ENCODE data around the gene SLC19A1. TPM values are rescaled to one million over a fixed set of nuclear protein-coding genes. Genes with fewer than 3 reads are reported as not detected.
A peak's percentile ranks its signal among the peaks of the same experiment; 100 is the strongest.

The SLC19A1 gene
- polyA plus RNA-seq, 1 of the 3 experiments (the other 2 are of a cell fraction), result 15.0 TPM

- ChIA-PET CTCF (interaction anchor here (0.7 to 1.9 kb wide), 4 partner anchors 13 to 278 kb away, joined by 3 to 13 read pairs (median 4); no protein-coding TSS in a partner anchor), POLR2A (no interaction called here)
- Histone ChIP-seq H3K4me1 (ENCODE audit: control insufficient read depth in 1 of 2, insufficient read depth in 2 of 2, low read depth in 1 of 2, low read length in 1 of 2) (peaks cover 0 to 36% of the 10 kb centered on the region in 2 experiments; a peak in 1 of 4 replicates), H3K79me2 (ENCODE audit: insufficient read depth) (peaks cover 21% of the 10 kb centered on the region; the same call in 1 of the 2 replicates), H3K4me3 (ENCODE audit: low read depth in 2 of 2, low read length in 1 of 2) (peak overlapping the region in 1 of 2 experiments; percentile 66; a peak in 2 of 4 replicates), H3K27me3 (ENCODE audit: insufficient read depth) (no peaks in the 10 kb centered on the region), H3K9me3 (no peaks in the 10 kb centered on the region), H3K36me3 (replicated peaks in 1 of 2; ENCODE audit: control insufficient read depth in 1 of 2, insufficient read depth in 2 of 2, low read length in 1 of 2) (peaks cover 0 to 4% of the 10 kb centered on the region in 2 experiments), H3F3A (replicated peaks; ENCODE audit: insufficient read depth) (no peaks in the 10 kb centered on the region), H2AFZ (ENCODE audit: low read depth) (no peak overlapping the region), H3K9me2 (no peaks in the 10 kb centered on the region), H3K27ac (ENCODE audit: low read depth in 2 of 2, low read length in 1 of 2) (no peak overlapping the region), H4K20me1 (ENCODE audit: insufficient read depth) (no peaks in the 10 kb centered on the region), H3K4me2 (0 out of 2 replicates have a peak overlapping the region, but pooled peaks have one; percentile 76), H3K9ac (no peak overlapping the region)
- WGBS (ENCODE audit: low lambda C conversion rate), result 96% methylated on average over 8 of the region's 11 CpGs
- peak; percentile 43 for DNase-seq
- no peak for TF ChIP-seq CHD2 (IDR thresholded peaks at IDR 0.05; ENCODE audit: low read length, partially characterized antibody)
Observed at GRCh38 chr21:45543371-45543709, 1.1 kb upstream of the SLC19A1 start.

- no peak overlapping the region for H2AFZ ChIP-seq (ENCODE audit: low read depth)
- 84% methylated on average over 6 of the region's 55 CpGs for WGBS (ENCODE audit: low lambda C conversion rate)
Observed at GRCh38 chr21:45542667-45543370, 579 bp upstream of the SLC19A1 start.

More at GRCh38 chr21:45542667-45543370, 579 bp upstream of the SLC19A1 start:
- H3K27ac ChIP-seq (ENCODE audit: low read depth in 2 of 2, low read length in 1 of 2), result peak overlapping the region in 1 of 2 experiments; percentile 28; a peak in 1 of 4 replicates
- no peaks in the 10 kb centered on the region for H3K9me2 ChIP-seq
- peak overlapping the region; percentile 76 for H3K4me2 ChIP-seq
- ChIA-PET CTCF (interaction anchor here (1.1 to 1.9 kb wide), 3 partner anchors 13 to 278 kb away, joined by 3 to 13 read pairs (median 5); no protein-coding TSS in a partner anchor), POLR2A (no interaction called here)
- H3K4me3 ChIP-seq (ENCODE audit: low read depth in 2 of 2, low read length in 1 of 2), result peak overlapping the region; percentile 64 to 66
- no peaks in the 10 kb centered on the region for H3F3A ChIP-seq (replicated peaks; ENCODE audit: insufficient read depth)
- no peaks in the 10 kb centered on the region for H3K27me3 ChIP-seq (ENCODE audit: insufficient read depth)
- no peaks in the 10 kb centered on the region for H3K9me3 ChIP-seq
- peaks cover 21% of the 10 kb centered on the region; the same call in 1 of the 2 replicates for H3K79me2 ChIP-seq (ENCODE audit: insufficient read depth)
- DNase-seq, result peak; percentile 62
- peaks cover 0 to 4% of the 10 kb centered on the region in 2 experiments for H3K36me3 ChIP-seq (replicated peaks in 1 of 2; ENCODE audit: control insufficient read depth in 1 of 2, insufficient read depth in 2 of 2, low read length in 1 of 2)
- H3K9ac ChIP-seq, result peak overlapping the region; percentile 14; the same call in 1 of the 2 replicates
- H3K4me1 ChIP-seq (ENCODE audit: control insufficient read depth in 1 of 2, insufficient read depth in 2 of 2, low read depth in 1 of 2, low read length in 1 of 2), result peaks cover 0 to 36% of the 10 kb centered on the region in 2 experiments; a peak in 1 of 4 replicates
- TF ChIP-seq EP300 (IDR thresholded peaks at IDR 0.05; ENCODE audit: borderline replicate concordance in 1 of 2, low read depth in 1 of 2, low read length in 1 of 2) (no peak), FOXM1 (IDR thresholded peaks at IDR 0.05; ENCODE audit: low read depth) (no peak), IRF3 (IDR thresholded peaks at IDR 0.05; ENCODE audit: low read depth, low read length) (no peak)
- H4K20me1 ChIP-seq (ENCODE audit: insufficient read depth), result no peaks in the 10 kb centered on the region

Measured in SK-N-SH (cell line).